HAP-1 (cell line): Measurements from ENCODE around the gene ACACB.
"Not testable (repeated sequence)": the region's sequence is repeated elsewhere in the genome, so short reads cannot be mapped to it uniquely, and the experiment has no call there.

Experiments
- DNase-seq, 2 experiments: peaks; one replicate each; pipeline ENCODE4 v3.0.0-alpha.2; 2016 to 2020; ENCODE audit warnings: low spot score in 2 of 2
- H3K27me3 ChIP-seq: fragments of 250-450 bp; sonication (Bioruptor Pico); 2 replicates; pipeline ENCODE4 v1.5.1; 2020; ENCODE audit warnings: low read depth, mild to moderate bottlenecking, moderate library complexity
- H3K36me3 ChIP-seq: fragments of 250-450 bp; sonication (Bioruptor Pico); replicated peaks from 2 replicates; pipeline ENCODE4 v1.5.1; 2020; ENCODE audit warnings: mild to moderate bottlenecking
- H3K4me1 ChIP-seq: fragments of 250-450 bp; sonication (Bioruptor Pico); 2 replicates; pipeline ENCODE4 v1.5.1; 2020; ENCODE audit warnings: mild to moderate bottlenecking
- H3K4me3 ChIP-seq: fragments of 250-450 bp; sonication (Bioruptor Pico); 2 replicates; pipeline ENCODE4 v1.5.1; 2020; ENCODE audit warnings: mild to moderate bottlenecking, moderate library complexity
- H3K9me3 ChIP-seq: fragments of 250-450 bp; sonication (Bioruptor Pico); 2 replicates; pipeline ENCODE4 v1.5.1; 2020; ENCODE audit warnings: mild to moderate bottlenecking, moderate library complexity
- in situ Hi-C: fragments of 300-500 bp; cut with MboI; formaldehyde crosslinking; loops from 3 replicates; pipeline ENCODE4 v1.14.3; 2020; ENCODE audit warnings: low sequenced_read_pairs, inconsistent platforms, mixed read lengths

Gene ACACB

DNA sequence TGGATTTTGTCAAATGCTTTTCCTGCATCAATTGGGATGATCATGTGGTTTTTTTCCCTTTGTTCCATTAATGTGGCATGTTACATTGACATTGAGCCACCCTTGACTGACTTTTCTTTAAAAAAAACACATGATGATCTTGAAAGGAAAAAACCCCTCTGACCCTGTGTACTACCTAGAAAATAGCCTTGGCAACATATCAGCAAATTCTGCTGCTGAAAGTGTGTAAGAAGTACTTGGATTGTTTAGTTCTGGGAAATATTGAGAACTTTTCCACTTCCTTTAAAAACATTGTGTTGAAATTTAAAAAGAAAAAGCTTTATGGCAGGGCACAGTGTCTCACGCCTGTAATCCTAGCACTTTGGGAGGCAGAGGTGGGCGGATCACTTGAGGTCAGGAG is 20.7 kb downstream of the ACACB start:
- no peaks in the 10 kb centered on the region for H3K4me1 ChIP-seq
- 0 out of 2 replicates have a peak, but pooled peaks cover 2% of the 10 kb centered on the region for H3K27me3 ChIP-seq
- DNase-seq: no peak
- no peaks in the 10 kb centered on the region for H3K9me3 ChIP-seq
- in situ Hi-C loops: no loop called here
- no peaks in the 10 kb centered on the region for H3K36me3 ChIP-seq
- no peak overlapping the region for H3K4me3 ChIP-seq

DNA sequence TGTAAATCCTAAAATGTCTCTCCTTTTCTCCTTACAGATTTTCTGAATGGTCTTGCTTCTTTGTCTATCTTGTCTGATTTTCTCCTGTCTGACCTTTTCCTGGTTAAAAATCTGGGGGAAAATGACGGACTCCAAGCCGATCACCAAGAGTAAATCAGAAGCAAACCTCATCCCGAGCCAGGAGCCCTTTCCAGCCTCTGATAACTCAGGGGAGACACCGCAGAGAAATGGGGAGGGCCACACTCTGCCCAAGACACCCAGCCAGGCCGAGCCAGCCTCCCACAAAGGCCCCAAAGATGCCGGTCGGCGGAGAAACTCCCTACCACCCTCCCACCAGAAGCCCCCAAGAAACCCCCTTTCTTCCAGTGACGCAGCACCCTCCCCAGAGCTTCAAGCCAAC is 23.0 kb downstream of the ACACB start:
- no peaks in the 10 kb centered on the region for H3K36me3 ChIP-seq
- no peak overlapping the region for H3K4me3 ChIP-seq
- 0 out of 2 replicates have a peak, but pooled peaks cover 2% of the 10 kb centered on the region for H3K27me3 ChIP-seq
- no peaks in the 10 kb centered on the region for H3K4me1 ChIP-seq
- no peak for DNase-seq
- in situ Hi-C loops: no loop called here
- H3K9me3 ChIP-seq: no peaks in the 10 kb centered on the region; the same call in 1 of the 2 replicates

DNA sequence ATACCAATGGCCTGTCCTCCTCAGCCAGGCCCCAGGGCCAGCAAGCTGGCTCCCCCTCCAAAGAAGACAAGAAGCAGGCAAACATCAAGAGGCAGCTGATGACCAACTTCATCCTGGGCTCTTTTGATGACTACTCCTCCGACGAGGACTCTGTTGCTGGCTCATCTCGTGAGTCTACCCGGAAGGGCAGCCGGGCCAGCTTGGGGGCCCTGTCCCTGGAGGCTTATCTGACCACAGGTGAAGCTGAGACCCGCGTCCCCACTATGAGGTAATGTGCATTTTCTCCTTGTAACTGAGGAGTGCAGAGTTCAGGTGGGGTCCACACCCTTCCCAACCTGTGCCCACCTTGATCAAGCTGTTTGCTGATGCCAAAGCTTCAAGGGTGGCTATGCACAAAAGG is 23.4 kb downstream of the ACACB start:
- Histone ChIP-seq H3K27me3 (0 out of 2 replicates have a peak, but pooled peaks cover 2% of the 10 kb centered on the region), H3K4me3 (no peak overlapping the region), H3K9me3 (no peaks in the 10 kb centered on the region; the same call in 1 of the 2 replicates), H3K36me3 (no peaks in the 10 kb centered on the region), H3K4me1 (no peaks in the 10 kb centered on the region)
- in situ Hi-C loops: no loop called here
- no peak for DNase-seq

DNA sequence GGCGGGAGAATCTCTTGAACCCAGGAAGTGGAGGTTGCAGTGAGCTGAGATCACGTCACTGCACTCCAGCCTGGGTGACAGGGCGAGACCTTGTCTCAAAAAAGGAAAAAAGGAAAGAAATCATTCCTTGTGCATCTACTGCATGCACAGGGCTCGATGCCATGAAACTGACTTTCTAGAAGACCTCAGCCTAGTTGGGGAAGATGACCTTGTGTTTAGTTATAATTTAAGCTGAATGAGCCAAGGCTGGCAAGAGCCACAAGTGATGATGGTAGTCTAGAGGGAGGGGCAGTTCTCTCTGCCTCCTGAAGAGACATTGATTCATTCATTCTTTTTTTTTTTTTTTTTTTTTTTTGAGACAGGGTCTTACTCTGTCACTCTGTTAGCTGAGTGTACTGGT is 24.2 kb downstream of the ACACB start:
- no peaks in the 10 kb centered on the region for H3K36me3 ChIP-seq
- H3K4me1 ChIP-seq: no peaks in the 10 kb centered on the region
- in situ Hi-C loops: no loop called here
- DNase-seq: no peak
- H3K4me3 ChIP-seq: no peak overlapping the region
- H3K9me3 ChIP-seq: no peaks in the 10 kb centered on the region; the same call in 1 of the 2 replicates
- 0 out of 2 replicates have a peak, but pooled peaks cover 2% of the 10 kb centered on the region for H3K27me3 ChIP-seq

DNA sequence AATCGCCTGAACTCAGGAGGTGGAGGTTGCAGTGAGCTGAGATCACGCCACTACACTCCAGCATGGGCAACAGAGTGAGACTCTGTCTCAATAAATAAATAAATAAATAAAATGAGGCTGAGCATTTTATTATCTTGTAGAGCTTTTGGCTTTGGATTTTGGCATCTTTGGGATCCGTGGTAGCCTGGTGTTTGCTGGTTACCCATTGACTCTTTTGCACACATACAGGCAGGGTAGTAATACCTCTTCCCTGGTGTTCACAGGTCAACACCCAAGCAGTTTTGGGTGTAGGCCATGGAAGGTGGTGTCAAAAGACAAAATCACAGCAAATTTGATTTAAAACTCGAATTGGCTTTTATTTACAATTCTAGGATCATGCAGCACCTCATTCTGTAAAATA is 27.8 kb downstream of the ACACB start:
- no peaks in the 10 kb centered on the region for H3K4me1 ChIP-seq
- H3K9me3 ChIP-seq: no peaks in the 10 kb centered on the region; the same call in 1 of the 2 replicates
- H3K4me3 ChIP-seq: no peak overlapping the region
- H3K36me3 ChIP-seq: no peaks in the 10 kb centered on the region
- 0 out of 2 replicates have a peak, but pooled peaks cover 2% of the 10 kb centered on the region for H3K27me3 ChIP-seq
- no peak for DNase-seq
- in situ Hi-C loops: no loop called here

DNA sequence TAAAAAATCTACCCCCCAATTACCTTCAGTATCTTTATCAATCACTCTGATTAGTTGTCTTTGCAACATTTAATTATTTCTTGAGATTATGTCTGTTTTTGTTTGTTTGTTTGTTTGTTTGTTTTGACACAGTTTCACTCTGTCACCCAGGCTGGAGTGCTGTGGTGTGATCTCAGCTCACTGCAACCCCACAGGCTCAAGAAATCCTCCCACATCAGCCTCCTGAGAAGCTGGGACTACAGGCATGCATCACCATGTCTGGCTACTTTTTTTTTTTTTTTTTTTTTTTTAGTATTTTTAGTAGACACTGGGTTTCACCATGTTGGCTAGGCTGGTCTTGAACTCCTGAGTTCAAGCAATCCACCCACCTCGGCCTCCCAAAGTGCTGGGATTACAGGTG is 30.7 kb downstream of the ACACB start:
- H3K9me3 ChIP-seq, in situ Hi-C loops, H3K27me3 ChIP-seq, H3K4me1 ChIP-seq, DNase-seq, H3K36me3 ChIP-seq, H3K4me3 ChIP-seq: not testable (repeated sequence)

DNA sequence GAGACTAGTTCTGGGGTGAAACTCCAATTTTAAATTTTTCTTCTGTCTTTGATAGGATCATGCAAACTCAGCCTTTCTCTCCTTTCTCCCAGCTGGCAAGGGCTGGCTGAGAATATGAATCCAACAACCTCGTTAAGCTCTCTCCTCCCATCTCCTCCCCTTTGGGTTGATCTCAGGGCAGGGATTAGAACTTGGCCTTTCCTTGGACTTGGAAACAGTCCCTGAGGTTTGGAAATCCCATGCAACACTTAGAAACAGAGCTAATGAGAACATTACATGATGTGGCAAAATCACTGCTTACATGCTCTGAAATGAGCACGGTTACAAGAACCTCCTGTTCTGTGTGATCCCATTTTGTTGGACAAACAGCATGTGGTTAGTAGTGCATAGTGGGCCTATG is 31.6 kb downstream of the ACACB start:
- Histone ChIP-seq H3K9me3 (no peaks in the 10 kb centered on the region; the same call in 1 of the 2 replicates), H3K4me3 (no peak overlapping the region), H3K36me3 (no peaks in the 10 kb centered on the region), H3K4me1 (no peaks in the 10 kb centered on the region), H3K27me3 (no peaks in the 10 kb centered on the region)
- in situ Hi-C loops: no loop called here
- DNase-seq: no peak

DNA sequence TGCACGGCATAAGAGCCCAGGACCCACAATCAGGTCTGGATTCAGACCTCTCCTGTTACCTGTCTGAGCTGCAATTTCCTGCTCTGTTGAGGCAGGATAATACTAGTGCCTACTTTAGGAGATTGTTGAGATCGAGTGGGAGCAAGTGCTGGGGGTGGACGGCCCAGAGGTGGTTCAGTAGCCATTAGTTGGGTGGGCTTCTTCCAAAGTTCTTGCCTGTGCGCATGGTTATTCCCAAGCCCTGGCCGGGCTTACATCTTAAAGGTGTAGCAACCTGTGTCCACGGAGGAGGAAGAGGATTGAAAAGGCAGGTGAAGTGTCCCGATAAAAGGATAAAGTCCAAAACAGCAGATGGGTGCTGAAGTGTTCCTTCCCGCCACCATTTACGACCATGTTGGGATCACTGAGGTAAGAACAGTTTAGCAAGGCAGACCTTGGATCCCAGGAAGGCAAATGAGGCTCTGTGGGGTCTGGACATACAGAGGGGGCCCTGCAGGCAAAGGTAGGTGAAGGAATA is 33.8 kb downstream of the ACACB start:
- H3K4me1 ChIP-seq: peaks cover 5% of the 10 kb centered on the region
- in situ Hi-C loops: no loop called here
- no peak for DNase-seq
- H3K36me3 ChIP-seq: no peaks in the 10 kb centered on the region
- H3K9me3 ChIP-seq: no peaks in the 10 kb centered on the region
- no peak overlapping the region for H3K4me3 ChIP-seq
- H3K27me3 ChIP-seq: no peaks in the 10 kb centered on the region

DNA sequence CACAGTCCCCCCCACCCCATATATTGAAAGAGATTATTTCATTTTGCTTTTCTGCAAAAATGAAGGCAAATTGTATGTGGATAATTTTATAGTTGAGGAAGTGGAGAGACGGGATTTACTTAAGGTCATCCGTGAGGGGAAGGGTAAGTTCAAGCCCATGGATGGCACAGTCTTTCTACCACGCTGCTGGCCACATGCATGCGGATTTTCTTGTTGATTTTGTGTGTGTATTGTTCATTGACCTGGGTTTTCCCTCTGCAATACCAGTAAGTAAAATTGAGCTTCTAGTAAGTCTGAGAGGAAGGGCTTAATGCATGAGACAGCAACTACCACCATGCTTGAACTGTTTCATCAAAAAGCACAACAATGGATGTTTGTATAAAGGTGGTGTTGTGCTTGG is 35.1 kb downstream of the ACACB start:
- Histone ChIP-seq H3K36me3 (no peaks in the 10 kb centered on the region), H3K9me3 (no peaks in the 10 kb centered on the region), H3K4me1 (peaks cover 9% of the 10 kb centered on the region), H3K27me3 (no peaks in the 10 kb centered on the region), H3K4me3 (no peak overlapping the region)
- in situ Hi-C loops: no loop called here
- DNase-seq: no peak

DNA sequence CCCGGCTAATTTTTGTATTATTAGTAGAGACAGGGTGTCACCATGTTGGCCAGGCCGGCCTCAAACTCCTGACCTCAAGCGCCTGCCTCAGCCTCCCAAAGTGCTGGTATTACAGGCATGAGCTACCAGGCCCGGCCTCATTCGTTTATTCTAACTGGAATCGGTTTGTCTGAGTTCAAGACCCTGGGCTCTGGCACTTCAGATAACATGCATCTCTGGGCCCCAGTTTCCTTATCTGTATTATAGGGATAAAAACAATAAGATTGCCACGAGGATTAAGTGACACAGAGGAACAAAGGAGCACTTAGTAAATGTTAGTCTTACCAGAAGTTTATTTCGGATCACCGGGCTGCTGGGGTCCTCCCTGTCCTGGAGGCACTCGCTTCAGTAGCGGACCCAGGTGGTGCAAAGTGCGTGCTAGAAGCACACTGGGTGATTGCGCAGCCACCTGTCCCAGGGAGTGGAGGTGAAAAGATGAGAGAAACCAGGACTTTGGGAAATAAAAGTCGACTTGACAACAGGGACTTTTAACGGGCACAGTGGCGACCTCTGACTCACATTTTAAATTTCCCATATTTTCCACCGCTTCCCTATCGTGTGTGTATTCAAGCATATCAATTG is 37.5 kb downstream of the ACACB start:
- H3K4me3 ChIP-seq: peak overlapping the region; percentile 57
- H3K27me3 ChIP-seq: no peaks in the 10 kb centered on the region
- in situ Hi-C loops: no loop called here
- no peaks in the 10 kb centered on the region for H3K9me3 ChIP-seq
- peak in 1 of 2 experiments; percentile 14 for DNase-seq
- H3K4me1 ChIP-seq: peaks cover 9% of the 10 kb centered on the region
- no peaks in the 10 kb centered on the region for H3K36me3 ChIP-seq

DNA sequence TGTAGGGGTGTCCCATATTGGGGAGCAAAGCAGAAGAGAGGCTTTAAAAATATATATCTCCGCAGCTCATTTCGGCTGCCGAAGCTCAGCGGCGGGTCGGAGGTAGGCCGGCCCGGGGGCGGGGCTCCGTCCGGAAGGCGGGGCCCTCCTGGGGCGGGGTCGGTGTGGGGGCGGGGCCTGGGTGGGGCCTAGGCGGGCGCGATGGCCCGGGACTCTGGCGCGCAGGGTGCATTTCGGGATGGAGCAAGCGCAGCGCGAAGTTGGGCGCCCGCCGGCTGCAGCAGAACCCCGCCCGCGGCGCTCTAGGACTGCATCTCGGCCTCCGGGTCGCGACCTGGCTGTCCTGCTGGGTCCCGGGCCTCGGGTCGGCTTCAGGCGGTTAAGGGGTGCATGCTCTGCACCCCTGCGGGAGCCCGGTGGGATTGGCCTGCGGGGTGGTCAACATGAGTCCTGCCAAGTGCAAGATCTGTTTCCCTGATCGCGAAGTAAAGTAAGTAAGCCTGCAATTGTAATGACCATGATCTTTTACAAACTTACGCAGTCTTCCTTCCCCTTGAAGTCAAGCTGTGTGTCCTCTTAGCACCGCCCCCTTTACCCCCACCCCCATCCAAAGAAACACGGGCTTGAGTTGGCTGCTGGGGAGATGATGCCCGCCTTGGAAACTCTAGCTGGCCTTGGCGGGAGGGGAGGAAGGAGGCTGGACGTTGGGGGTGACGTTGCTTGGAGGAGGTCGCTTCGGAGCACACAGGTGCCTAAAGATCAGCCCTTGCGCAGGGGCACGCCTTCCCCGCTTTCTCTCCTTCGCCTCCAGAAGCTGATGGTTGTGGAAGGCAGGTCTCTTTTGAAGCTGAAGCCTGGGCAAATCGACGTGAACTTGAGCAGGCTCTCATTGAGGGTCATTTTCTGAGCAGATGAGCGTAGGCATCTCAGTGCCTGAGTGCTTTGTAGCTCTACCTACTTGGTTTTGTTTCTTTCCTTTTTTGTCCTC is 38.4 kb downstream of the ACACB start:
- no peaks in the 10 kb centered on the region for H3K27me3 ChIP-seq
- H3K9me3 ChIP-seq: no peaks in the 10 kb centered on the region
- H3K4me1 ChIP-seq: peaks cover 9% of the 10 kb centered on the region
- peak; percentile 93 to 95 for DNase-seq
- H3K4me3 ChIP-seq: peak overlapping the region; percentile 57
- H3K36me3 ChIP-seq: no peaks in the 10 kb centered on the region
- in situ Hi-C loops: no loop called here

DNA sequence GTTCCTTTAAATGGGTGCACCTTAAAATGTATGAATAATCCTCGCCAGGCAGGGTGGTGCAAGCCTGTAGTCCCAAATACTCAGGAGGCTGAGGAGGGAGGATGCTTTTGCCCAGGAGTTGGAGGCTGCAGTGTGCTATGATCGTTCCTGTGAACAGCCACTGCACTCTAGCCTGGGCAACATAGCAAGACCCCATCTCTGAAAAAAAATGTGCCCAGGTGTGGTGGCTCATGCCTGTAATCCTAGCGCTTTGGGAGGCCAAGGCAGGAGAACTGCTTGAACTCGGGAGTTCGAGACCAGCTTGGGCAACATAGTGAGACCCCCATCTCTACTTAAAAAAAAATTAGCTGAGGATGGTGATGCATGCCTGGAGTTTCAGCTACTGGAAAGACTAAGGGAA is 39.6 kb downstream of the ACACB start:
- no peak for DNase-seq
- Histone ChIP-seq H3K4me3 (no peak overlapping the region), H3K27me3 (no peaks in the 10 kb centered on the region), H3K4me1 (peaks cover 9% of the 10 kb centered on the region), H3K36me3 (no peaks in the 10 kb centered on the region), H3K9me3 (no peaks in the 10 kb centered on the region)
- in situ Hi-C loops: no loop called here

DNA sequence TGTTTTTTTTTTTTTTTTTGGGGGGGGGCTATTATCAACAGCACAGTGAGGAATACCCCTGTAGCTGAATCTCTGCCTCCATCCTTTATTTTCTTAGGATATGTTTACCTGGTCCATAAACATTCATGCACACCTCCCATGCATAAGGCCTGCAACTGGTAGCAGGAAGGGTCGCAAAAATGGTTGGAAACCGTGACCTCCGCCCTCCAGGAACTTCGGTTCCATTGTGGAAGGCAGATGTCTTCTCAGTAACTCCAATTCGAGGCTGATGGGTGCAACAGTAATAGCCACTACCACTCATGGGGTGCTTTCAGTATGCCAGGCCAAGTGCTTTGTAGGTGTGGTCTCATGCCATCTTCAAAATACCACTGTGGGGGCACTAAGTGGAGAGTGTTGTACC is 40.2 kb downstream of the ACACB start:
- H3K36me3 ChIP-seq: no peaks in the 10 kb centered on the region
- no peaks in the 10 kb centered on the region for H3K27me3 ChIP-seq
- no peak for DNase-seq
- in situ Hi-C loops: no loop called here
- H3K4me3 ChIP-seq: no peak overlapping the region
- H3K9me3 ChIP-seq: no peaks in the 10 kb centered on the region
- H3K4me1 ChIP-seq: peaks cover 9% of the 10 kb centered on the region

DNA sequence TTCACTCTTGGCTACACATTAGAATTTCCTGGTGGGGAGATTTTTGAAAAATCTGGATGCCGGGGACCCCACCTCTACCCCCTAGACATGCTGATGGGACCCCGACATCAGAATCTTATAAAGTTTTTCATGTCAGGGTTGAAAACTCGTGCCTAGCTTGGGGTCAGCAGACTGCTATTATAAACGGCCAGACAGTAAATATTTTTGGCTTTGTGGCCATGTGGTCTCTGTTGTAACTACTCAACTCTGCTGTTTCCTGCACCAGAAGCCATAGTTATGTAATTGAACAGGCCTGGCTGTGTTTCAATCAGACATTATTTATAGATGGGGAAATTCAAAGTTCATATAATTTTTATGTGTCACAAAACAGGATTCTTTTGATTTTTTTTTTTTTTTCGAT is 41.6 kb downstream of the ACACB start:
- Histone ChIP-seq H3K9me3 (no peaks in the 10 kb centered on the region), H3K36me3 (no peaks in the 10 kb centered on the region), H3K4me3 (no peak overlapping the region), H3K4me1 (peaks cover 9% of the 10 kb centered on the region), H3K27me3 (no peaks in the 10 kb centered on the region)
- no peak for DNase-seq
- in situ Hi-C loops: no loop called here
